EH (cell line): ENCODE results near the gene DSG1.
"Not testable (repeated sequence)": the region's sequence is repeated elsewhere in the genome, so short reads cannot be mapped to it uniquely, and the experiment has no call there.

Experiments used
- DNase-seq: peaks from one replicate; pipeline ENCODE4 v3.0.0-alpha.2; 2015; ENCODE audit warnings: low read depth

Gene DSG1

GRCh38 chr18:31317860-31318259 is at the start of gene DSG1:
DSG1 (plus strand) TSS chr18:31318160; CDS start chr18:31318301, 141 bp downstream.
- no peak for DNase-seq

- DNase-seq, result no peak
Observed at GRCh38 chr18:31268985-31269406, 49.0 kb upstream of the DSG1 start.

- no peak for DNase-seq
Observed at GRCh38 chr18:31269566-31269965, 48.4 kb upstream of the DSG1 start.

GRCh38 chr18:31270578-31270977 is 47.4 kb upstream of the DSG1 start:
- no peak for DNase-seq

GRCh38 chr18:31273812-31274527 is 44.0 kb upstream of the DSG1 start:
- DNase-seq, result no peak

GRCh38 chr18:31274931-31275330 is 43.0 kb upstream of the DSG1 start:
- no peak for DNase-seq

- DNase-seq, result no peak
Observed at GRCh38 chr18:31275722-31276463, 42.1 kb upstream of the DSG1 start.

GRCh38 chr18:31278609-31279071 is 39.3 kb upstream of the DSG1 start:
- no peak for DNase-seq

GRCh38 chr18:31280502-31280901 is 37.5 kb upstream of the DSG1 start:
- no peak for DNase-seq

- DNase-seq, result no peak
Observed at GRCh38 chr18:31281437-31281836, 36.5 kb upstream of the DSG1 start.

GRCh38 chr18:31289446-31289845 is 28.5 kb upstream of the DSG1 start:
- DNase-seq, result not testable (repeated sequence)

GRCh38 chr18:31291688-31292087 is 26.3 kb upstream of the DSG1 start:
- DNase-seq, result no peak

GRCh38 chr18:31294199-31294747 is 23.7 kb upstream of the DSG1 start:
- no peak for DNase-seq

GRCh38 chr18:31297248-31297647 is 20.7 kb upstream of the DSG1 start:
- DNase-seq, result no peak

GRCh38 chr18:31301201-31301655 is 16.7 kb upstream of the DSG1 start:
- DNase-seq, result no peak

GRCh38 chr18:31302991-31303390 is 15.0 kb upstream of the DSG1 start:
- no peak for DNase-seq

GRCh38 chr18:31303771-31304170 is 14.2 kb upstream of the DSG1 start:
- DNase-seq, result no peak

- no peak for DNase-seq
Observed at GRCh38 chr18:31309115-31309514, 8.8 kb upstream of the DSG1 start.

- DNase-seq, result no peak
Observed at GRCh38 chr18:31316974-31317373, 986 bp upstream of the DSG1 start.

GRCh38 chr18:31321719-31322118 is 3.8 kb downstream of the DSG1 start:
- DNase-seq, result no peak

GRCh38 chr18:31325051-31325450 is 7.1 kb downstream of the DSG1 start:
- no peak for DNase-seq

GRCh38 chr18:31329787-31330438 is 12.0 kb downstream of the DSG1 start:
- no peak for DNase-seq

- no peak for DNase-seq
Observed at GRCh38 chr18:31343454-31343853, 25.5 kb downstream of the DSG1 start.
